Prostate gland (tissue), 2 donors: Measurements from ENCODE around the gene ZNF302.

Experiments
- CTCF ChIP-seq, 4 experiments: fragments of 200-600 bp in 2 of 4; fragments of 450-650 bp in 2 of 4; sonication (generic) in 2 of 4; IDR thresholded peaks; 1 replicate in 3 of 4; 2 replicates in 1 of 4; pipeline ENCODE4 v1.5.1; 2016 to 2019; ENCODE audit warnings: antibody characterized with exemption in 4 of 4, mild to moderate bottlenecking in 2 of 4, moderate library complexity in 2 of 4
- POLR2A ChIP-seq: fragments of 450-650 bp; IDR thresholded peaks from one replicate; pipeline ENCODE4 v1.6.1; 2016; ENCODE audit warnings: antibody characterized with exemption, mild to moderate bottlenecking
- POLR2AphosphoS5 ChIP-seq: sonication (generic); formaldehyde crosslinking; IDR thresholded peaks from one replicate; pipeline ENCODE4 v1.6.1; 2017; ENCODE audit warnings: antibody characterized with exemption

GRCh38 chr19:34671972-34672371 is 5.5 kb upstream of the ZNF302 start:
- TF ChIP-seq POLR2AphosphoS5 (no peak), CTCF (IDR thresholded peaks at IDR 0.05) (no peak), POLR2A (no peak)
